Measurements from ENCODE around the gene HERC6. TPM values are rescaled to one million over a fixed set of nuclear protein-coding genes. Genes with fewer than 3 reads are reported as not detected.
"Not testable (repeated sequence)": the region's sequence is repeated elsewhere in the genome, so short reads cannot be mapped to it uniquely, and the experiment has no call there.

The HERC6 gene
- total RNA-seq = 10 to 100 TPM; 12.4 to 12.5 TPM

DNA sequence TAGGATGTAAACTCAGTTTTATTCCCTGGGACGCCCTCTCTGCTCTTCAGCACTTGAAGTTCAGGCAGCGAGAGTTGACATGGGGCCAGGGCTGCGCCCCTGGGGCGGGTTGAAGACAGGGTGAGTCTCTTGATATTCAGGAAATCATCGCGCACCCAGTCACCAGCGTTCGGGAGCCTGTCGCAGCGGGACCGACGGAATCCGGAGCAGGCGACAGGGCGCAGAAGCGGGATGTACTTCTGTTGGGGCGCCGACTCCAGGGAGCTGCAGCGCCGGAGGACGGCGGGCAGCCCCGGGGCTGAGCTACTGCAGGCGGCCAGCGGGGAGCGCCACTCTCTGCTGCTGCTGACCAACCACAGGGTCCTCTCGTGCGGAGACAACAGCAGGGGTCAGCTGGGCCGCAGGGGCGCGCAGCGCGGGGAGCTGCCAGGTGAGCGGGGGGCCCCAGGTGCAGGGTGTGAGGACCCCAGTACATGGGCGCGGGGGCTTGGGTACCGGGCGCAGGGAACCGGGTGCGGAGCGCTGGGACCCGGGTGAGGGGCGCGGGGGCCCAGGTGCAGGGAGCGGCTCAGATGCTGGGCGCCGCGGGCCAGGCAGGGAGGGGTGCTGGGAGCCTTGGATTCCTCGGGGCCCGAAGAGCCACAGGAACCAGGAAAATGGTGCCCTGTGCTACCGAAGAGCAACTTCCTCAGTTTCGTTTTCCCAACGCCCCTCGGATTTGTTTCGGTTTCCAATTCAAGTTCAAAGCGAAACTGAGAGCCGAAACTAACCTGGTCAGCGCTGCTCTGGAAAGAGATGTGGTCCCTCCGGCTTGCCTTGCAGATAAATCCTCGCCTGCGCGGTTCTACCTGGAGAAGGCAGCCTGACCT lies at the start of gene HERC6:
Gene HERC6, plus strand, starts transcription at position 162 of the 869 bp plus-strand sequence. Its CDS starts 70 bp downstream, at position 232.
- peak; percentile 86 for DNase-seq
- peak within 1 kb of the TSS; percentile 83 for H3K4me3 Mint-ChIP-seq
- ChIA-PET CTCF (interaction anchor here (0.5 to 1.8 kb wide), 18 partner anchors 8 to 599 kb away, joined by 3 to 21 read pairs (median 3); partner anchors contain the start of gene HERC5), POLR2A (interaction anchor here (1.3 to 1.4 kb wide), 2 partner anchors 78 to 94 kb away, joined by 8 to 13 read pairs; partner anchors contain the start of genes HERC5 and PPM1K)
- no peaks in the 10 kb centered on the region for H3K27me3 Mint-ChIP-seq
- intact Hi-C loops (cut with micrococcal nuclease) = loop anchor here (1.0 kb wide), 3 partner anchors 77 to 136 kb away; no protein-coding TSS in a partner anchor
- no peaks in the 10 kb centered on the region for H3K9me3 Mint-ChIP-seq
- peak within 1 kb of the TSS; percentile 85 for H3K27ac Mint-ChIP-seq
- H3K4me1 Mint-ChIP-seq (ENCODE audit: low read depth) = peaks cover 49% of the 10 kb centered on the region
- peaks cover 1% of the 10 kb centered on the region for H3K36me3 Mint-ChIP-seq

DNA sequence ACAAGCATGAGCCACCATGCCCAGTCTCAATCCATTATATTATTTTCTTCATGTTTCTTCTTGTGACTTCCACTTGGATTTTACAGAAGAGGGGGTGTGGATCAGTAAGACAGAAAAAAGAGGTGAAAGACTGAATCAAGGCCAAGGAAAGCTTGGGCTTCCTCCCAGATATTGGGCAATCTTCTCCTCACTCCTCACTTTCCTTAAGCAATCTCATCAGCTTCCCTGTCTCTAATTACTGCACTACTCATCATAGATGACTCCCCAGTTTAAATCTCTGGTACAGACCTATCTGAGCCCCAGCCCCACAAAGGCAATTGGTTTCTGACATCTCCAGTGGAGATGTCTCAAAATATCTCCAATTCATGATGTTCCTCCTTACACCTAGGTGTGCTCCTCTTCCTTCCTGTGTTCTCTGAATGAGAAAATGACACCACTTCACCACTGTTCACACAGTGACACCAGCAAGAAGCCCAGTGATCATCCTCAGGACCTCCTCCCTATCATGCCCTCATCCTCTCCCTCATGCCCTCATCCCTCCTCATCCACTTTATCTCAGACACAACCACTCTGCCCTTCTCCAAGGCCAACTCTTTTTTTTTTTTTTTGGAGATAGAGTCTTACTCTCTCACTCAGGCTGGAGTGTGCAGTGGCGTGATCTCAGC lies 44.8 kb upstream of the HERC6 start:
- ChIA-PET CTCF (no interaction called here), POLR2A (no interaction called here)
- Mint-ChIP-seq H3K27ac (no peak overlapping the region), H3K4me3 (no peak overlapping the region), H3K4me1 (ENCODE audit: low read depth) (no peaks in the 10 kb centered on the region), H3K27me3 (peaks cover 2% of the 10 kb centered on the region), H3K36me3 (no peaks in the 10 kb centered on the region), H3K9me3 (no peaks in the 10 kb centered on the region)
- intact Hi-C loops (cut with micrococcal nuclease) = no loop called here
- DNase-seq = no peak

DNA sequence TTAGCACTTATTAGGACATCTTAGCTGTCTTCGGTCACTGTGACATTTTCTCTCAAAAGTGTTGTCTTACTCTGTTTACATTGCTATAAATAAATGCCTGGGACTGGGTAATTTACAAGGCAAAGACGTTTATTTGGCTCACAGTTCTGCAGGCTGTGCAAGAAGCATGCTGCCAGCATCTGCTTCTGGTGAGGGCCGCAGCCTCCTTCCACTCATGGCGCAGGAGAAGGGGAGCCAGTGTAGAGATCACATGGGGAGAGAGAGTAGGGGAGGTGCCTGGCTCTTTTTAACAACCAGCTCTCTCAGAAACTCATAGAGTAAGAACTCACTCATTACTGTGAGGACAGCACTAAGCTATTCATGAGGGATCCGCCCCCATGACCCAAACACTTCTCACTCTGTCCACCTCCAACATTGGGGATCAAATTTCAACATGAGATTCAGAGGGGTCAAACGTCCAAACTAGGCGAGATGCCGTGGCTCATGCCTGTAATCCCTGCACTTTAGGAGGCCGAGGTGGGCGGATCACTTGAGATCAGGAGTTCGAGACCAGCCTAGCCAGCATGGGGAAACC lies 43.5 kb upstream of the HERC6 start:
- ChIA-PET POLR2A (no interaction called here), CTCF (no interaction called here)
- no peak for DNase-seq
- Mint-ChIP-seq H3K27me3 (peaks cover 2% of the 10 kb centered on the region), H3K27ac (no peak overlapping the region), H3K36me3 (no peaks in the 10 kb centered on the region), H3K4me3 (no peak overlapping the region), H3K4me1 (ENCODE audit: low read depth) (no peaks in the 10 kb centered on the region), H3K9me3 (no peaks in the 10 kb centered on the region)
- intact Hi-C loops (cut with micrococcal nuclease) = no loop called here

DNA sequence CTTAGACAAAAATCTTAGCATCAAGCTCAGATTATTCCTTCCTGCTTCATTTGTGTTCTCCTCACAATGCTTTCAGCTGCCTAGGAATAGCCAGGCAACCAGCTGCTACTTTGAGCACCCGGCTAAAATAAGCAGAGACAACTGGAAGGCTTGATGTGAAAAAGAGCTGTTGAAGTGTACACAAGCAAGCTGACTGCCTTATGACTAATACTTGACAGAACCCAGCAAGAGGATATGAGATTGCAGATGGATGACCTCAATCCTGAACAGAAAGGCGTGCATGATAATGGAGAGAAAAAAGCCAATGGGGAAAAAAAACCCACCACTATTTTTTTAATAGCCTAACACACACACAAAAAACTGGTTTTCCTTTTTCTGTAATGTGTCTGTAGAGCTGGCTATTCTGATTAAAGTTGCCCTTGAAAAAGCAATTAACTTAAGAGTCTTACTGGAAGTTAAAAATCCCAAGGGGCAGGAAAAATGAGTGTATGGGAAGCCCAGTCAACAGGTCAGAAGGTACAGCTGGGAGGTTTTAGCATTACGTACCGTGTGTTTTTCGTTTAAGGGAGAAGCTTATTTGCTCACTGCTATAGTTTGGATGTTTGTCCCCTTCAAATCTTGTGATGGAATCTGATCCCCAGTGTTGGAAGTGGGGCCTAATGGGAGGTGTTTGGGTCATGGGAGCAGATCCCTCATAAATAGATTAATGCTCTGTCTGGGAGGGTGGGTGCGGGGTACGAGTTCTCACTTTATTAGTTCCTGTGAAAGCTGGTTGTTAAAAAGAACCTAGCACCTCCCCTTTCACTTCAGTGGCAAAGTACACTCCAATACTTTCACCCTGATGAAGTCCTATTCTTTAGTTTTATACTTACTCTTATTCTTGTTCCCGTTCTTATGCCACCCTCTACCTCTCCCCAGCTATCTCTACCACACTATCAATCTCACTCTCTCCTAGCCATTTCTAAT lies 37.1 kb upstream of the HERC6 start:
- DNase-seq = no peak
- CTCF ChIA-PET = interaction anchor here (0.7 to 1.2 kb wide), 3 partner anchors 28 to 383 kb away, joined by 3 read pairs; no protein-coding TSS in a partner anchor
- intact Hi-C loops (cut with micrococcal nuclease) = no loop called here
- Mint-ChIP-seq H3K27me3 (no peaks in the 10 kb centered on the region), H3K4me1 (ENCODE audit: low read depth) (no peaks in the 10 kb centered on the region), H3K27ac (no peak overlapping the region), H3K9me3 (no peaks in the 10 kb centered on the region), H3K36me3 (no peaks in the 10 kb centered on the region), H3K4me3 (no peak overlapping the region)
- POLR2A ChIA-PET = no interaction called here

DNA sequence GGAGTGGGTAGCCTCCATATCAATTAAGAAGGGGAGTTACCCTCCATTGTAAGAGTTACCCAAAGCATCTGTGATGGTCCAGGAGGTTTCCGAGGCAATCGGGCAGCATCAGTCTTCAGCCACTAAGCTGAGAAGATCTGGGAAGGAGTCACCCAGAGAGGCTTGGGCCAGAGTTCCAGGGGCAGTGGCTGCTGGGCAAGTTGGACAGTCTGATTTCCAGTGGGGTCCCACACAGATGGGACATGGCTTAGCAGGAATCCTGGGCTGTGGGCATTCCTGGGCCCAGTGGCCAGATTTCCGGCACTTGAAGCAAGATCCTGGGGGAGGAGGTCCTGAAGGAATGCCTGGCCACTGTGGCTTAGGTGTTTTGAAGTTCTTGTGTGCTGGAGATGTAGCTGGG lies 31.8 kb upstream of the HERC6 start:
- H3K4me3 Mint-ChIP-seq; H3K36me3 Mint-ChIP-seq; H3K9me3 Mint-ChIP-seq; DNase-seq; H3K27me3 Mint-ChIP-seq; H3K27ac Mint-ChIP-seq; CTCF ChIA-PET; POLR2A ChIA-PET; intact Hi-C loops (cut with micrococcal nuclease); H3K4me1 Mint-ChIP-seq (ENCODE audit: low read depth): not testable (repeated sequence)

DNA sequence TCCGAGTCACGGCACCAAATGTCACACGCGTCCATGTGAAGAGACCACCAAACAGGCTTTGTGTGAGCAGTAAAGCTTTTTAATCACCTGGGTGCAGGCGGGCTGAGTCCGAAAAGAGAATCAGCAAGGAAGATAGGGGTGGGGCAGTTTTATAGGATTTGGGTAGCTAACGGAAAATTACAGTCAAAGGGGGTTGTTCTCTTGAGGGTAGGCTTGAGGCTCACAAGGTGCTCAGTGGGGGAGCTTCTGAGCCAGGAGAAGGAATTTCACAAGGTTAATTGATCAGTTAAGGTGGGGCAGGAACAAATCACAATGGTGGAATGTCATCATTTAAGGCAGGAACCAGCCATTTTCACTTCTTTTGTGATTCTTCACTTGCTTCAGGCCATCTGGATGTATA lies 29.9 kb upstream of the HERC6 start:
- H3K4me1 Mint-ChIP-seq (ENCODE audit: low read depth); intact Hi-C loops (cut with micrococcal nuclease); H3K27ac Mint-ChIP-seq; H3K36me3 Mint-ChIP-seq; DNase-seq; POLR2A ChIA-PET; H3K4me3 Mint-ChIP-seq; H3K27me3 Mint-ChIP-seq: not testable (repeated sequence)
- CTCF ChIA-PET = interaction anchor here (1.1 kb wide), 1 partner anchor 166 kb away, joined by 3 read pairs; no protein-coding TSS in a partner anchor
- peaks cover 17% of the 10 kb centered on the region for H3K9me3 Mint-ChIP-seq

DNA sequence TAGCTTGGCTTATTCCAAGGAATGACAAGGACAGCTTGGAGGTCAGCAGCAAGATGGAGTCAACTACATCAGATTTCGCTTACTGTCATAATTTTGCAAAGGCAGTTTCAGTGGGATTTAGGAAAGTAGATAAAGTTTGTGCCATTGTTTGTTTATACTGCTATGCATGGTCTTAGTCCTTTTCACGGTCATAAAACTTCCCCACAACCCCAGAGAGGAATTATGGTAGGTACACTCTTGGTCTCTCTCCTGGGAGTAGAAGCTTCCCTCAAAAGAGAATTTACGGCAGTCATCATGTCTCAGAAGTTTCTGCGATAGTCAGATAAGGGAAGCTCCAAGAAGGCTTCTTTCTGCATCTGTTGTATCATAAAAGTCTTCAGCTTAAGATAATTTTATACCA lies 27.9 kb upstream of the HERC6 start:
- Mint-ChIP-seq H3K4me3 (no peak overlapping the region), H3K36me3 (no peaks in the 10 kb centered on the region), H3K27me3 (no peaks in the 10 kb centered on the region), H3K4me1 (ENCODE audit: low read depth) (no peaks in the 10 kb centered on the region), H3K27ac (no peak overlapping the region), H3K9me3 (peaks cover 17% of the 10 kb centered on the region)
- CTCF ChIA-PET = interaction anchor here (0.6 kb wide), 1 partner anchor 105 kb away, joined by 4 read pairs; no protein-coding TSS in a partner anchor
- DNase-seq = no peak
- POLR2A ChIA-PET = no interaction called here
- intact Hi-C loops (cut with micrococcal nuclease) = no loop called here

DNA sequence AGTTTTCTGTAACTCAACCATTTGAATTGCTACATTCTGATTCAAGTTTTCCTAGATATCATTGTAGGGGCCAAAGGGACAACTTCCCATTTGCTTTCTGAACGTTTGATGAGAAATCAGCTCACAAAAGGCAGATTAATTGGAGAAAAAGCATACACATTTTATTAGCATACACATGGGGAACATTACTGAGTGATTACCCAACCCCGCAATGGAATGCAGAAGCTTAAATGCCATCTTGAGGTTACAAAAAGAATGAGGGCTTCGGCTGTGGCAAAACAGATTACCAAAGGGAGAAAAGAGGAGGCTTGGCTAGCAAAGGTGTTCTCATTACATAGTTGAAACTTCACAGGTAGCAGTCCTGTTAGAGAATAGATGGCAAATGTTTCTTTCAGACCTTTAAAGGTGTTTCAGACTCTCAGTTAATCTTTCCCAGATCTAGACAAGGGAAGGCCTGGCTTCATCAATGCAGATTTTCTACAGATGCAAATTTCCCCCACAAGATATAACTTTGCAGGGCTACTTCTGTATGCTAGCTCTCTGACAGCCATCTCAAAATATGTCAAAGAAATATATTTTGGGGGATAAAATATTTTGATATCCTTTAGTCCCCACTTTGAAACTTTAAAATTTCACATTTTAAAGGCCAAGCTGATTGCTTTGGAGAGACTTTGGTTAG lies 26.5 kb upstream of the HERC6 start:
- ChIA-PET CTCF (interaction anchor here (0.8 kb wide), 1 partner anchor 68 kb away, joined by 3 read pairs; the partner anchor contains the start of gene PPM1K), POLR2A (interaction anchor here (0.7 kb wide), 1 partner anchor 212 kb away, joined by 3 read pairs; no protein-coding TSS in a partner anchor)
- Mint-ChIP-seq H3K36me3 (no peaks in the 10 kb centered on the region), H3K4me1 (ENCODE audit: low read depth) (no peaks in the 10 kb centered on the region), H3K27me3 (no peaks in the 10 kb centered on the region), H3K9me3 (peaks cover 17% of the 10 kb centered on the region), H3K27ac (no peak overlapping the region), H3K4me3 (no peak overlapping the region)
- no peak for DNase-seq
- intact Hi-C loops (cut with micrococcal nuclease) = no loop called here

DNA sequence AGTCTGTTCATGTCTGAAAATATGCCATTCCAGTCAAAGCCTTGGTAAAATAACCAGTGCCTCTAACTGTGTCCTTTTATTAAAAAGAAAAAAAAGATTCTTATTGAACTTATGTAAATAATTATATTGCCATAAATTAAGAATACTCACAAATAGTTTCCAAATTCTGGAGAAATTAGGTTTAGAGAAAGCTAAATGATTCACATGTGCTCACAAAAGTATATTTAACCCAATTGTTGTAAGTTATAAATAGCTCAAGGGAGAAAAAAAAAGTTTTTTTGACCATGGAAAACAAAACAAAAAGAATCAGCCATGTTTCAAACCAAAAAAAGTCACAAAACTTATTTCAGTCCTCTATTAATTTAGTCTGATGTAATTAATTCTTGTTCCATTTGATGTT lies 25.3 kb upstream of the HERC6 start:
- no peaks in the 10 kb centered on the region for H3K4me1 Mint-ChIP-seq (ENCODE audit: low read depth)
- POLR2A ChIA-PET = no interaction called here
- intact Hi-C loops (cut with micrococcal nuclease) = no loop called here
- no peaks in the 10 kb centered on the region for H3K27me3 Mint-ChIP-seq
- H3K9me3 Mint-ChIP-seq = peaks cover 17% of the 10 kb centered on the region
- no peak overlapping the region for H3K27ac Mint-ChIP-seq
- no peaks in the 10 kb centered on the region for H3K36me3 Mint-ChIP-seq
- DNase-seq = no peak
- CTCF ChIA-PET = no interaction called here
- H3K4me3 Mint-ChIP-seq = no peak overlapping the region

DNA sequence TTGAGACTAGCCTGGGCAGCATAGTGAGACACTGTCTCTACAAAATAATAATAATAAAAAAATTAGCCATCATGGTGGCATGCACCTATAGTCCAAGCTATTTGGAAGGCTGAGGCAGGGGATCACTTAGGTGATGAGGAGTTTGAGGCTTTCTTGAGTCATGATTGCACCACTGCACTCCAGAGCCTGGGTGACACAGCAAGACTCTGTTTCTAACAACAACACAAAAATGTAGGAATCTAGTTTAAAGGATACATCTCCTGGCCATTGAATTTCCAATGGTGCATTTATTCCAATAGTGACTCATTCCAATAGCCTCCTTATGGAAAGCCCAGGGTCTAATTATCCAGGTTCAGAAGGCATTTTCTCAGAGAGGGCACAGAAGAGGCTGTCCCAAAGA lies 21.9 kb upstream of the HERC6 start:
- Mint-ChIP-seq H3K36me3 (no peaks in the 10 kb centered on the region), H3K27me3 (no peaks in the 10 kb centered on the region), H3K27ac (no peak overlapping the region), H3K4me1 (ENCODE audit: low read depth) (no peaks in the 10 kb centered on the region), H3K4me3 (no peak overlapping the region), H3K9me3 (peaks cover 16% of the 10 kb centered on the region)
- ChIA-PET POLR2A (no interaction called here), CTCF (interaction anchor here (0.7 kb wide), 1 partner anchor 13 kb away, joined by 3 read pairs; no protein-coding TSS in a partner anchor)
- intact Hi-C loops (cut with micrococcal nuclease) = no loop called here
- no peak for DNase-seq

DNA sequence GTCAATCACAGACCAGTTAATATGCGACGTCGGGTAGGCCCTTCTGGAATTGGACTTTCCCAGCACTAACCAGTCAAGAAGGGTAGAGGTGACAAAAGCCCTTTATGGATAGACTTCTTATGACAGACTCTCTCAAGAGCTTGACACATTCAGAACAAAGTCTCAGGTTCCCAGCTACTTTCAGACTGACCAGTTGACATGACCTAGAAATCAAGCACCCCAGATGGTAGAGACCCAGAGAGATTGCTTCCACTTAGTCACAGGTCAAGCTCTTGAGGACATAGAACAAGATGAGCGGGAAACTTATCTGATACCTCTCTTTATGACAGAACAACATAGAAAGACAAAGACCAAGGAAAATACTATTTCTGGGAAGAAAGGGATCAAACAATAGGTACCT lies 21.4 kb upstream of the HERC6 start:
- POLR2A ChIA-PET = no interaction called here
- Mint-ChIP-seq H3K27ac (no peak overlapping the region), H3K9me3 (peaks cover 11% of the 10 kb centered on the region), H3K4me1 (ENCODE audit: low read depth) (no peaks in the 10 kb centered on the region), H3K27me3 (no peaks in the 10 kb centered on the region), H3K36me3 (no peaks in the 10 kb centered on the region), H3K4me3 (no peak overlapping the region)
- no peak for DNase-seq
- CTCF ChIA-PET = interaction anchor here (0.7 kb wide), 1 partner anchor 12 kb away, joined by 3 read pairs; no protein-coding TSS in a partner anchor
- intact Hi-C loops (cut with micrococcal nuclease) = no loop called here
